Keratinocyte (primary cell): ENCODE results near the gene KCNN1. TPM values are rescaled to one million over a fixed set of nuclear protein-coding genes. Genes with fewer than 3 reads are reported as not detected.
A peak's percentile ranks its signal among the peaks of the same experiment; 100 is the strongest.
"Not testable (repeated sequence)": the region's sequence is repeated elsewhere in the genome, so short reads cannot be mapped to it uniquely, and the experiment has no call there.

Source experiments
- DNase-seq: peaks from one replicate; pipeline ENCODE4 v3.0.0-alpha.2; 2011; ENCODE audit warnings: low read depth, missing footprints, low spot score
- FAIRE-seq: peaks from 2 replicates; lab custom pipeline; 2011; peaks lifted over from hg19 to GRCh38; lab: Jason Lieb, UNC
- H2AFZ ChIP-seq: 2 replicates; pipeline ENCODE4 v1.6.0; 2012; ENCODE audit warnings: low read length, control low read depth, inconsistent platforms; ENCODE audit not compliant: control insufficient read depth
- H3K27ac ChIP-seq: 2 replicates; pipeline ENCODE4 v1.5.1; 2011; ENCODE audit warnings: low read length; ENCODE audit not compliant: control insufficient read depth, insufficient read depth
- H3K27me3 ChIP-seq: 3 replicates; pipeline ENCODE4 v1.6.0; 2011; ENCODE audit warnings: low read length; ENCODE audit not compliant: control insufficient read depth, insufficient read depth; ENCODE audit errors: extremely low read depth
- H3K36me3 ChIP-seq, 2 experiments: 2 replicates in 1 of 2; 3 replicates in 1 of 2; pipeline ENCODE4 v1.5.1; 2011; ENCODE audit warnings: low read length in 2 of 2, mild to moderate bottlenecking in 1 of 2; ENCODE audit not compliant: control insufficient read depth in 2 of 2, insufficient read depth in 2 of 2; ENCODE audit errors: extremely low read depth in 1 of 2
- H3K4me1 ChIP-seq: 3 replicates; pipeline ENCODE4 v1.5.1; 2011; ENCODE audit warnings: low read length; ENCODE audit not compliant: control insufficient read depth, insufficient read depth; ENCODE audit errors: extremely low read depth
- H3K4me2 ChIP-seq: 3 replicates; pipeline ENCODE4 v1.6.0; 2011; ENCODE audit warnings: low read depth, low read length; ENCODE audit not compliant: control insufficient read depth, insufficient read depth; ENCODE audit errors: extremely low read depth
- H3K4me3 ChIP-seq, 3 experiments: fragments of 200-600 bp in 1 of 3; sonication (generic) in 1 of 3; 2 replicates in 2 of 3; 3 replicates in 1 of 3; pipeline ENCODE4 v1.5.1; 2011 to 2016; ENCODE audit warnings: low read length in 3 of 3, mild to moderate bottlenecking in 3 of 3, control low read depth in 2 of 3, inconsistent platforms in 1 of 3, low read depth in 1 of 3, mixed read lengths in 1 of 3, mixed run types in 1 of 3, moderate library complexity in 1 of 3; ENCODE audit not compliant: control insufficient read depth in 2 of 3, insufficient read depth in 2 of 3; ENCODE audit errors: extremely low read depth in 1 of 3
- H3K79me2 ChIP-seq: 2 replicates; pipeline ENCODE4 v1.6.0; 2012; ENCODE audit warnings: low read length; ENCODE audit not compliant: control insufficient read depth, insufficient read depth
- H3K9ac ChIP-seq: 3 replicates; pipeline ENCODE4 v1.6.0; 2011; ENCODE audit warnings: low read length; ENCODE audit not compliant: control insufficient read depth, insufficient read depth; ENCODE audit errors: extremely low read depth
- H3K9me1 ChIP-seq: 3 replicates; pipeline ENCODE4 v1.6.0; 2011; ENCODE audit warnings: low read length; ENCODE audit not compliant: control insufficient read depth, insufficient read depth; ENCODE audit errors: extremely low read depth
- H3K9me3 ChIP-seq: 2 replicates; pipeline ENCODE4 v1.5.1; 2012; ENCODE audit warnings: low read depth, low read length; ENCODE audit not compliant: control insufficient read depth
- H4K20me1 ChIP-seq: 3 replicates; pipeline ENCODE4 v1.6.0; 2011; ENCODE audit warnings: low read length; ENCODE audit not compliant: control insufficient read depth, insufficient read depth; ENCODE audit errors: extremely low read depth
- CTCF ChIP-seq, 3 experiments: IDR thresholded peaks in 1 of 3; conservative IDR thresholded peaks in 1 of 3; optimal IDR thresholded peaks in 1 of 3; 2 replicates in 2 of 3; 3 replicates in 1 of 3; pipeline versions ENCODE3 to v1.5.1; 2011; ENCODE audit warnings: low read length in 3 of 3, mild to moderate bottlenecking in 3 of 3, moderate library complexity in 2 of 3, control low read depth in 1 of 3, inconsistent platforms in 1 of 3; ENCODE audit not compliant: insufficient read depth in 2 of 3; ENCODE audit errors: extremely low read depth in 1 of 3
- EZH2 ChIP-seq: IDR thresholded peaks from one replicate; pipeline ENCODE4 v1.6.1; 2012; ENCODE audit warnings: inconsistent platforms, mild to moderate bottlenecking, low read length, moderate library complexity
- dilution Hi-C: fragments of 300-500 bp; cut with MboI; formaldehyde crosslinking; loops from one replicate; pipeline ENCODE4 v1.7.0; 2020; ENCODE audit warnings: low sequenced_read_pairs; ENCODE audit not compliant: extremely low pct_ligation_motif_present
- polyA plus RNA-seq, 5 experiments: library from polyadenylated mRNA; depleted of rRNA in 3 of 5; stranded (reverse) in 3 of 5; stranded (forward) in 1 of 5; unstranded in 1 of 5; fragments of >200 nt; gene quantifications; 1 replicate in 1 of 5; 2 replicates in 3 of 5; 3 replicates in 1 of 5; pipeline versions ENCODE4 v1.2.1 to v1.2.3, GENCODE V29; 2011 to 2012; ENCODE audit warnings: missing spikeins in 2 of 5, low read depth in 1 of 5, low replicate concordance in 1 of 5

The KCNN1 gene
- polyA plus RNA-seq, 1 donor (not counting 4 experiments of a cell fraction or from before 2014, with no cell fraction given) = not detected

- dilution Hi-C loops = no loop called here
- H3K27ac ChIP-seq = no peak overlapping the region
- H3K9me3 ChIP-seq = no peaks in the 10 kb centered on the region
- no peak for TF ChIP-seq EZH2
- TF ChIP-seq CTCF (optimal IDR thresholded peaks at IDR 0.05 in 1 of 3, IDR thresholded peaks at IDR 0.05 in 1 of 3, conservative IDR thresholded peaks at IDR 0.05 in 1 of 3; ENCODE audit: extremely low read depth in 1 of 3, insufficient read depth in 2 of 3, low read length in 3 of 3) = no peak
- no peak overlapping the region for H3K9ac ChIP-seq
- H3K9me1 ChIP-seq = no peaks in the 10 kb centered on the region
- DNase-seq = no peak
- no peak overlapping the region for H3K4me3 ChIP-seq
- no peaks in the 10 kb centered on the region for H4K20me1 ChIP-seq
- FAIRE-seq = no peak
- no peaks in the 10 kb centered on the region for H3K27me3 ChIP-seq
- peak overlapping the region; percentile 82 for H3K4me2 ChIP-seq
- H2AFZ ChIP-seq = no peak overlapping the region
- peaks cover 11% of the 10 kb centered on the region for H3K4me1 ChIP-seq
- peaks cover 6% of the 10 kb centered on the region for H3K79me2 ChIP-seq
- H3K36me3 ChIP-seq = no peaks in the 10 kb centered on the region
Measured at GRCh38 chr19:18002347-18002850, 35.5 kb downstream of the KCNN1 start.

- H3K9me3 ChIP-seq, H3K9me1 ChIP-seq, DNase-seq, H2AFZ ChIP-seq, dilution Hi-C loops, H4K20me1 ChIP-seq, H3K9ac ChIP-seq, H3K27ac ChIP-seq, H3K27me3 ChIP-seq, H3K79me2 ChIP-seq, FAIRE-seq, H3K4me3 ChIP-seq, H3K4me2 ChIP-seq, H3K36me3 ChIP-seq: not testable (repeated sequence)
- peaks cover 17% of the 10 kb centered on the region for H3K4me1 ChIP-seq
Measured at GRCh38 chr19:18005750-18006149, 38.8 kb downstream of the KCNN1 start.
